Prostate gland (tissue), 2 donors: ENCODE measurements around the gene GRPEL1.

ENCODE experiments used
- POLR2A ChIP-seq: fragments of 450-650 bp; IDR thresholded peaks from one replicate; pipeline ENCODE4 v1.6.1; 2016; ENCODE audit warnings: antibody characterized with exemption, mild to moderate bottlenecking
- POLR2AphosphoS5 ChIP-seq: sonication (generic); formaldehyde crosslinking; IDR thresholded peaks from one replicate; pipeline ENCODE4 v1.6.1; 2017; ENCODE audit warnings: antibody characterized with exemption
- TF ChIP-seq, protein P1 (sequence below), 4 experiments: fragments of 200-600 bp in 2 of 4; fragments of 450-650 bp in 2 of 4; sonication (generic) in 2 of 4; IDR thresholded peaks; 1 replicate in 3 of 4; 2 replicates in 1 of 4; pipeline ENCODE4 v1.5.1; 2016 to 2019; ENCODE audit warnings: antibody characterized with exemption in 4 of 4, mild to moderate bottlenecking in 2 of 4, moderate library complexity in 2 of 4

DNA sequence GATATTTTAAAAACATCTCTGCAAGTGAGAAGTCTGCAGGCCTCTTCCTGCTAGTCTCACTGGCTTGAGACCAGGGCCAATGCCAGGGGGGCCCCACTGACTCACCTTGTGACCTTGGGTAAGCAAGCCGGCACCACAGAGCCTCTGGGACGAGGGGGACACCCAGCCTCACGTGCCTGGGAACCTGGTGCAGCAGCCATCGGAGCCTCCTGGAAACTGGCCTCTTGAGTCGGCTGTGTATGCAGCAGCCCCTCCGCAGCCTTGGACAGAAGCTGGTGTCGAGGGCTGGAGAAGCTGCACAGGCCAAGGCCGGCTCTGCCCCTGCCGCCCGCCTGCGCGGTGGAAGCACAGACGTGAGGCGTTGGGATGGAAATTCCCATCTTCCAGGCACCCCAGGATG lies 16.0 kb downstream of the GRPEL1 start:
- TF ChIP-seq POLR2A = no peak
- TF ChIP-seq, protein P1, sequence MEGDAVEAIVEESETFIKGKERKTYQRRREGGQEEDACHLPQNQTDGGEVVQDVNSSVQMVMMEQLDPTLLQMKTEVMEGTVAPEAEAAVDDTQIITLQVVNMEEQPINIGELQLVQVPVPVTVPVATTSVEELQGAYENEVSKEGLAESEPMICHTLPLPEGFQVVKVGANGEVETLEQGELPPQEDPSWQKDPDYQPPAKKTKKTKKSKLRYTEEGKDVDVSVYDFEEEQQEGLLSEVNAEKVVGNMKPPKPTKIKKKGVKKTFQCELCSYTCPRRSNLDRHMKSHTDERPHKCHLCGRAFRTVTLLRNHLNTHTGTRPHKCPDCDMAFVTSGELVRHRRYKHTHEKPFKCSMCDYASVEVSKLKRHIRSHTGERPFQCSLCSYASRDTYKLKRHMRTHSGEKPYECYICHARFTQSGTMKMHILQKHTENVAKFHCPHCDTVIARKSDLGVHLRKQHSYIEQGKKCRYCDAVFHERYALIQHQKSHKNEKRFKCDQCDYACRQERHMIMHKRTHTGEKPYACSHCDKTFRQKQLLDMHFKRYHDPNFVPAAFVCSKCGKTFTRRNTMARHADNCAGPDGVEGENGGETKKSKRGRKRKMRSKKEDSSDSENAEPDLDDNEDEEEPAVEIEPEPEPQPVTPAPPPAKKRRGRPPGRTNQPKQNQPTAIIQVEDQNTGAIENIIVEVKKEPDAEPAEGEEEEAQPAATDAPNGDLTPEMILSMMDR (IDR thresholded peaks at IDR 0.05) = no peak
- no peak for TF ChIP-seq POLR2AphosphoS5
